COLO668 (cell line): Measurements from ENCODE around the gene OR2T11.
"Not testable (repeated sequence)": the region's sequence is repeated elsewhere in the genome, so short reads cannot be mapped to it uniquely, and the experiment has no call there.

Source experiments
- DNase-seq: peaks from one replicate; lab custom pipeline; 2025; ENCODE audit not compliant: unreplicated experiment; lab: John Stamatoyannopoulos, UW

The OR2T11 gene

DNA sequence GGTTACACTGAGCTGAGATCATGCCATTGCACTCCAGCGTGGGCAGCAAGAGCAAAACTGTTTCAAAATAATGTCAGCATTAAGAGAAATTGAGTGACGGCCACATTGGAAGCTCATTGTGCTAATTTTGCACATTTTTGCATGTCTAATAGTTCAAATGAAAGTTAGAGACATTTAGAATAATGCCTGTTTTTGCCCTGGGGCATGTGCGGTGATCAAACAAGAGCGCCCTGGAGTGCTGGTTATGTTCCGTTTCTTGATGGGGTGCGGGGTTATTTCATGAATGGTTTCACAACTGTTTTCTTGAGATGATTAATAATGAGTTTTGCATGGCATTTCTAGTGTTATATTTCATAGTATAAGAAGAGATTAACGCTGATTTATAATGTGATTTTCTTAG, 13.1 kb downstream of the OR2T11 start:
- DNase-seq = no peak

DNA sequence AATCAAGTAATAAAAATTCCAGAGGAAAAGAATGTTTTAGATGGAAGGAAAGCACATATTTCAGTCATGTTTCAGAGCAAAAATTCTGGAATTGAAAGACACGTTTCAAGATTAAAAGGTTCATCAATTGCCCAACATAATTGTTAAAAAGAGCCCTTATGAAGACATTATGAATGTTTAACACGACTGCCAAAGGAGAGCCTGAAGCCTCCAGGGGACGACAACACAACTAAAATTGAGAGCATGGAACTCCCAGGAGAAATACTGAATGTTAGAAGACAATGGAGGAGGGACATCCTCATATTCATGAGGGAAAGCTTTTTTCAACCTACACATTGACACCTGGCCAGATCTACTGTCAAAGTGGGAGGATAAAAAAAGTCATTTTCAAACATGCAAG, 16.0 kb downstream of the OR2T11 start:
- peak; percentile 71 for DNase-seq

DNA sequence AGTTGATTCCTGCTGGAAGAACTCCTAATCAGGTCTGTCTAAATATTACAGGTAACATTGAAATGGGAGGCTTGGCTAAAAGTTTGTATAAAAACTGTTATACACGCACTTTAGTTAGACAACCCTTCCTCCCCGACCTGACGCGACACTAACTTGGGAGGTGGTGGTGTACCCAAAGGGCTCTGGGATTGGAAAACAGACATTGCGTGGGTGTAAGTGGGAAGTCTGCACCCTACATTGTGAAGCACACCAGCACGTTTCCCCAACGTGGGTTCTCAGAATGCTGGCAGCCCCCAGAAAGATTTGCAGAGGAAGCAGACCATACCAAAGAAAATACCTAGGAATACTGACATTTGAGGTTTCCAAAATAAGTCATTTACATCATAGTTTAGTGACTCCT, 16.8 kb downstream of the OR2T11 start:
- DNase-seq = no peak

DNA sequence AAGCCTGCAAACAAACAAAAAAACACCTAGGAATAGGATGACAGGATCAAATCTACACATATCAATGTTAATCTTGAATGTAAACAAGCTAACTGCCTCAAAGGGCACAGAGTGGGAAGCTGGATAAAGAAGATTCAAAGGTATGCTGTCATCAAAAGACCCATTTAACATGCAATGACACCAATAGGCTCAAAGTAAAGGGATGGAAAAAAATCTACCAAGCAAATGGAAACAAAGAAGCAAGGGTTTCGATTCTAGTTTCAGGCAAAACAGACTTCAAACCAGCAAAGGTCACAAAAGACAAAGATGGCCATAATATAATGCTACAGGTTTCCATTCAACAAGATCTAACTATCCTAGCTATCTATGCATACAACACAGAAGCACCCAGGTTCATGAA, 21.1 kb downstream of the OR2T11 start:
- no peak for DNase-seq

DNA sequence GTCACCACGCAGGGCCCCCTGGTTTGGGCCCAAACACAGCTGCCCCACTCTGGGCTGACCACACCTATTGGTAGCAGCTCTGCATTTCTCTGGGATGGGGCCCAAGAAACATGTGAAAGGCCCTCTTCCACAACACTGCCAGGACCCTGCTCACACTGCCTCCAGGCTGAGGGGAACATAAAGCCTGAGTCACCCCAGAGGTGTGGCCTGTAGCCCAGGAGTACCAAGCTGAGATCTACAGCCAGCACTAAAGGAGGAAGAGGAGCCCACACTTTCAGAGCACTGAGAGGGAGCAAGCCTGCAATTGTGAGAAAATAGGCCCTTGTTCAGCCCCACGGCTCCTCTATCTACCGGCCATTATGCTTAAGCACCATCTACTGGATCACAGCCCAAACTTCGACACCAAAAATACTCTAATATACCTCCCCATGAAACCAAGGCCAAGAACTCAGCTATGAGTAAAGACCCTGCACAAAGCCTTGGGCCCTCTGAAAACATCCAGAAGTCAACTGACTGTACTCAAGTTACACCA, 22.9 kb downstream of the OR2T11 start:
- no peak for DNase-seq

DNA sequence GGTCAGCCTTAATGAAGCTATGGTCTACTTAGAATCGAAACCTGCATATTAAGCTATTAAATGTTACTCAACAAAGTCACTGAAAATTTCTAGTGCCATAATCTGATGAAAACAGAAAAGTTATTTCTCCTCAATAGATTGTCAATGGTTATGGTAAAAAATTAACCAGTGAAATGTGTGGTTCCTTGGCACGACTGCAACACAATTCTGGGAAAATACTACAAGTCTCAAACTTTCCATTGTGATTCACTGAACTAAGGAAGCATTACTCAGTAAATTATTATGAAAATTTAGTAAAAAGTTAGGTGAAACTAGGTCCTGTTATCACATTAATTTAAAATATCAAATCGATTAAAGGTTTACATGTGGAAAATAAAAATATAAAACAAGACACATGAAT, 24.6 kb downstream of the OR2T11 start:
- no peak for DNase-seq

DNA sequence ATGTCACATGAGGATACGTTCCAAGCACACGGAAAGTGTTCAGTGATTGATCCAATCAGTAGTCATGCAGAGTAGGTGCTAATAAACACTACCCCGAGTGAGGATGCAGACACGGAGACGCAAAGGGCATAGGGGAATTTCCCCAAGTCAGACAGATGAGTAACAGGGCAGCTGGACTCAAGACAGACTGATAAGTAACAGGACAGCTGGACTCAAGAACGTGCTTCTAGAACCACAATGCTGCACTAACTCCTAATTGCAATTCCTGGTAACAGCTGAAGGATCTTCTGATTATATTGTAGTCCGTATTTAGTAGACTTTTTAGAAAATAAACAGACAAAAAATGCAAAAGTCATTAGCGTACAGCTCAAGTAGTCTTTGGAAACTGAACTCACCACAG, 35.5 kb downstream of the OR2T11 start:
- DNase-seq = no peak

DNA sequence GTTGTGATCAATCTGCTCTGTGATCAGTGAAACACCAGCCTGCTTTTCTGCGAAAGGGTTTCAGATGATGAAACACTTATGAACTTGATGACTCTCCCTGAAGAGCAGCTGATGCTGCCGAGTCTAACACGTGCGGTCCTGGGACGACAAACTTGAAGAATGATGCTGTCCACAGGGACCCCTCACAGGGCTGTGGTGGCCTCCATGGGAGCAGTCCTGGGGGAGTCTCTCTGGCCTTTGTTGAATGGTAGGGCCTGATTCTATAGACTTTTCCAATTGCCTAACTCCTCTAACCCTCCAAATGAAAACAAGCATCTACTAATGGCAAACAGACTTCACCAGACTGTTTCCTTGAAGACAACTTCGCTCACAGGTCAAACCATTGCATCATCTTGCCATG, 37.3 kb downstream of the OR2T11 start, which contains the start of gene OR2T10:
OR2T10 (minus strand) TSS at position 112 of the 400 bp plus-strand sequence. CDS start 3,932 bp downstream, outside the sequence.
- no peak for DNase-seq

DNA sequence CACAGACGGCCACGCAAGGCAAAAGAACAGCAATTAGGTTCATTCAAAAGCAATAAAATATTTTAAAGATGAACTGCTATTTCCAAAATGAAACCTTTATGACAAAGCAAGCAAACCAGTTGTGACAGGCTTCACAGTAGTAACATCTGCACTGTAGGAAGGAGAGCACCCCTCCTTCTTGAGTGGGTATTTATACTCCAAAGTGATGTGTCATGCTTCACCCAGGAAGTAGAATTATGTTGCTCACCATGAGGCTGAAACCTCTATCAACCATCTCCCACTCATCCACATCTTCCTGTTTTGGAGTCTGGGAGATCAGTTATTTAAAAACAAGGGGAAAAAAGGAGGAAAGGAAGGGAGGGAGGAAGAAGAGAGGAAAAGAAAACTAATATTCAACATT, 38.3 kb downstream of the OR2T11 start:
- no peak for DNase-seq

DNA sequence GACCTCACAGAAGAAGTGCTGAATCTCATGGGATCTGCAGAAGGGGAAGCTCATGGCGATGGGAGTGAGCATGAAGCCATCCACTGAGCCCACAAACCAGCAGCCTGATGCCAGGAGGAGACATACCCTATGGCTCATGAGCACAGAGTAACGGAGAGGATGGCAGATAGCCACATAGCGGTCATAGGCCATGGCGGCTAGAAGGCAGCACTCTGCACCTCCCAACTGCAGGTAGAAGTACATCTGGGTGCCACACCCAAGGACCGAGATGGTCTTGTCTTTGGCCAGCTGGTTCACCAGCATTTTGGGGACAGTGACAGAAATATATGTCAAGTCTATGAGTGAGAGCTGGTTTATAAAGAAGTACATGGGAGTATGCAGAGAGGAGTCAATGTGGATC, 41.7 kb downstream of the OR2T11 start:
- no peak for DNase-seq

DNA sequence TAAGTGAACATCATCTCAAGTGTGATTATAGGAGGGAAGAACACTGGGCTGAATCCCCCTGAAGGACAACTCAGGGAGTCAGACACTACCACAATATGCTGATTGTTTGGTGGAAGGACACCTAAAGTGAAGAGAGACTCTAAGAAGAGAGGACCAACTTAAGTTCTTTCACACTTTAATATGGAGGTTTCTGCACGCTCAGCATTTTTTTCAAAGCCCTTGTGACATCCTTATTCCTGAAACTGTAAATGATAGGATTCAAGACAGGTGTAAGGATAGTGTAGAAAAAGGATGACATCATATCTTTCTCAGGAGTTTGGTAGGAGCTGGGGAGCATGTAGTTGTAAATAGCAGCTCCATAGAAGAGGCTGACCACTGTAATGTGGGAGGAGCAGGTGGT, 42.2 kb downstream of the OR2T11 start:
- DNase-seq = no peak

DNA sequence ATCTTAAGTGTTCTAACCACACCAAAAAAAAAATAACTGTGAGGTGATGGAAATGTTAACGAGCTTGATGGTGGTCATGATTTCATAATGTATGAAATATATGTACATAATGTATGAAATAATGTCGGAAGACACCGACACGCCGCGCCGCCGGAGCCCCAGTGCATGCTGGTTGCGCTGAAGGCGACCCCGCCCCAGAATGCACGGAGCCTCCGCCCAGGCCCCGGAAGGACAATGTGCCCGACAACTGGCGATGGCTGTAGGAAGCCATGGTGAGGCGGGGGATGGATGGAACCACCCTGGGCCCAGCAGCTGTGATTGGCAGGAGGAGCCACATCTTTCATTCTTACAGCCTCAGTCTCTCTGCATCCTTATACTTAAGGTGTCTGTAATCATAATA, 44.8 kb downstream of the OR2T11 start:
- DNase-seq = no peak

DNA sequence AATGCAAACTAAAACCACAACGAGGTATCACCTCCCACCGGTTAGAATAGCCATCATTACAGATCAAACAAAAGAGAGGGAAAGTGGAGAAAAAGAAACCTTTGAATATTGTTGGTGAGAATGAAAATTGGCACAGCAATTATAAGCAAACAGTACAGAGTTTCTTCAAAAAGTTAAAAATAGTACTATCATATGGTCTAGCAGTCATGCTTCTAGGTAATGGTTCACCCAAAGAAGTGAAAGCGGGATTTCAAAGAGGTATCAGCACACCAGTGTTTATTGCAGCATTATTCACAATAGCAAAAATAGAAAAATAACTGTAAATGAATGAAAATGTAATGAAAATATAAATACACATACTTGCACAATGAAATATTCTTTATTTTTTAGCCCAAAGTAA, 45.6 kb downstream of the OR2T11 start:
- DNase-seq = no peak

DNA sequence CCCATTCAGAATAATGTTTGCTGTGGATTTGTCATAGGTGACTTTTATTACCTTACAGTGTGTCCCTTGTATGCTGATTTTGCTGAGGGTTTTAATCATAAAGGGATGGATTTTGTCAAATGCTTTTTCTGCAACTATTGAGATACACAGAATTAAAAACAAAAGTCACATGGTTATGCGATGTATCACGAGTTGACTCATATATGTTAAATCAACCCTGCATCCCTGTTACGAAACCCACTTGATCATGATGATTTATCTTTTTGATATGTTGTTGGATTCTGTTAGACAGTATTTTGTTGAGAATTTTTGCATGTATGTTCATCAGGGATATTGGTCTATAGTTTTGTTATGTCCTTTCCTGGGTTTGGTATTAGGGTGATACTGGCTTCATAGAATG, 49.6 kb downstream of the OR2T11 start:
- no peak for DNase-seq

DNA sequence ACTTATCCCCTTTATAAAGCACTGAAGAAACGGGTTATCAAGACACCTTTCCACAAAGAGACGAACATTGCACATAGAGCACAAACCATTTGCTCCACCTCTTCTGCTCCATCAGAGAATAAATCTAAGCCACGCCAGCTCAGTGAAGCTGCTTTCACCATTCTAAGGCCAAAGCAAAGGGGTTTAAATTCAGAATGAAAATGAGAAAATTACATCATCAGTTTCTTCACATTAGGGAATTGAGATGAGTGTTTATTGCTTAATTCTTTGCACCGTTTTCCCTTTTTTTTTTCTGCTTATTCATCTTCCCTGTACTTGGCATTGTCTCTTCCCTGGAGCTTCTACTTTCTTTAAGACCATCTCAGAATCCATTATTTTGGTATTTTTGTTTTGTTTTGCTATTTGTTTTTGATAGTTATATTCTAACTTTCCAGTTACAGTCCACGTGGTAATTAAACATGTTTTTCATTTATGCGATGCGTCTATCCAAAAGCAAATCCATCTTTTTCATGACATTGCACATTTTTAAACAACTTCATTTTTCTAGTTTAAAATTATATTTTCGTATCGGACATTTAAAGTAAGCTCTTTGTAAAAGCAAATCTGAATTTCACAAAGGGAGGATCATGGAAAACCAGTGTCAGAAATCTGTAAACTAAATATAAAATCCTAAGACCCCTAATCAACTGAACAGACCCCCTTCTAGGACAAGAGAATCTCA, 58.5 kb downstream of the OR2T11 start:
- no peak for DNase-seq

DNA sequence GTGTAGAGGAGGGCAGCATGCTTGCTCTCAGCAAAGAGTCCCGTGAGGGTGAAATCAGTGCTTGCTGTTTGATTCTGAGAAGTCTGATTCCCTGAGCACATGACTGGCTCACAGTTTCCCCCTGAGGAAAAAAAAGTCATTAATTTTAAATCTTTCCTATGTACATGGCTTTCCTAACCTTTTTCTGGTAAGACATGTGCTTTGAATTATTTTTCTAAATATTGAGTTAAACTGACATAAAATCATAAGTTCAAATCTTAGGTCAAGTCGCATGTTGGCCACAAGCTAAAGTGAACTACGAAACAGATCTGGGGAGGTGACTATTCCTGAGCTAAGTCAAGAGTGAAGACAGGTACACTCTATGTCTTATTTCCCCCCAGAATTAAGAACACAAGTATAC, 60.2 kb downstream of the OR2T11 start, which contains the start of gene OR2T34:
OR2T34 (minus strand) TSS at position 101 of the 400 bp plus-strand sequence; CDS start at position 101, 0 bp downstream.
- not testable (repeated sequence) for DNase-seq

DNA sequence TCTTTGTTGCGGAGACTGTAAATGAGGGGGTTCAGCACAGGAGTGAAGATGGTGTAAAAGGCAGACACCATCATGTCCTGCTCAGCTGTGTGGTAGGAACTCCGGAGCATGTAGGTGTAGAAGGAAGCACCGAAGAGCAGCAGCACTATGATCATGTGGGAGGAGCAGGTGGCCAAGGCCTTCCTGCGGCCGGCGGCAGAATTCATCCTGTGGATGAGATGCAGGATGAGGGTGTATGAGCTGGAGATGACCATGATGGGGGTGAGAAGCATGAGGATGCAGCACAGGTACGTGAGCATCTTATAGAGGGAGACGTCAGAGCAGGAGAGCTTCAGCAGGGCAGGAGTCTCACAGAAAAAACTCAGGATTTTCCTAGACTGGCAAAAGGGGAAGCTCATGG, 61.0 kb downstream of the OR2T11 start:
- DNase-seq = not testable (repeated sequence)
